Thoracic aorta (tissue), 2 donors: ENCODE measurements around the gene GSN. TPM values are rescaled to one million over a fixed set of nuclear protein-coding genes. Genes with fewer than 3 reads are reported as not detected.

Experiments
- ATAC-seq: fragments of 150-250 bp; one replicate; pipeline ENCODE4 v1.8.0; 2017; ENCODE audit warnings: low read depth; ENCODE audit not compliant: insufficient number of reproducible peaks, low FRiP score
- DNase-seq: peaks from one replicate; pipeline ENCODE4 v3.0.0-alpha.2; 2020; ENCODE audit warnings: low spot score
- H3K27ac ChIP-seq, 2 donors: fragments of 200-600 bp; sonication (generic); 1 replicate in 1 of 2; 2 replicates in 1 of 2; pipeline ENCODE4 v1.5.1; 2016; ENCODE audit warnings: mild to moderate bottlenecking in 2 of 2, moderate library complexity in 2 of 2
- H3K27me3 ChIP-seq: fragments of 200-600 bp; sonication (generic); replicated peaks from 2 replicates; pipeline ENCODE4 v1.6.0; 2016; ENCODE audit warnings: mild to moderate bottlenecking; ENCODE audit not compliant: insufficient read depth
- H3K36me3 ChIP-seq: fragments of 200-600 bp; sonication (generic); one replicate; pipeline ENCODE4 v1.5.1; 2016
- H3K4me1 ChIP-seq, 2 donors: fragments of 200-600 bp; sonication (generic); 1 replicate in 1 of 2; 2 replicates in 1 of 2; pipeline versions ENCODE4 v1.5.1 to v1.6.0; 2016; ENCODE audit warnings: low read depth in 2 of 2, mild to moderate bottlenecking in 1 of 2; ENCODE audit not compliant: control insufficient read depth in 1 of 2
- H3K4me3 ChIP-seq: fragments of 200-600 bp; sonication (generic); 2 replicates; pipeline ENCODE4 v1.5.1; 2016; ENCODE audit warnings: mild to moderate bottlenecking
- H3K9me3 ChIP-seq: fragments of 200-600 bp; sonication (generic); 2 replicates; pipeline ENCODE4 v1.5.1; 2016
- total RNA-seq, 2 donors: library from RNA; depleted of rRNA; stranded (reverse); fragments of >200 nt; gene quantifications; one replicate each; pipeline versions ENCODE4 v1.1.0 to v1.2.3, GENCODE V29; 2016
- TF ChIP-seq, protein P1 (sequence below): fragments of 200-600 bp; sonication (generic); IDR thresholded peaks from one replicate; pipeline ENCODE4 v1.5.1; 2019; ENCODE audit warnings: antibody characterized with exemption

Gene GSN
- total RNA-seq, 2 donors from 2014 or later, result 3,187 to 4,234 TPM

DNA sequence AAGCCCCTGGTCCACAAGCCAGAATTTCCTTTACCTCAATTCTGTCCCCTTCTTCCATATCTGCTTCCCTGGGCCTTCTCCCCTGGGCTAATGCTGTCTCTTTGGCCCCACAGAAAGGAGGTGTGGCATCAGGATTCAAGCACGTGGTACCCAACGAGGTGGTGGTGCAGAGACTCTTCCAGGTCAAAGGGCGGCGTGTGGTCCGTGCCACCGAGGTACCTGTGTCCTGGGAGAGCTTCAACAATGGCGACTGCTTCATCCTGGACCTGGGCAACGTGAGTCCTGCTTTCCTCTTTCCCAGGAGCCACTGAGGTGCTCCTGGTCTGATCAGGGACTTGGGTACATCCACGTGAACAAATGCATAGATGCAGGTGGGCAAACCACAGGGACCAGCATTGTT is 42.6 kb downstream of the GSN start:
- TF ChIP-seq, protein P1, sequence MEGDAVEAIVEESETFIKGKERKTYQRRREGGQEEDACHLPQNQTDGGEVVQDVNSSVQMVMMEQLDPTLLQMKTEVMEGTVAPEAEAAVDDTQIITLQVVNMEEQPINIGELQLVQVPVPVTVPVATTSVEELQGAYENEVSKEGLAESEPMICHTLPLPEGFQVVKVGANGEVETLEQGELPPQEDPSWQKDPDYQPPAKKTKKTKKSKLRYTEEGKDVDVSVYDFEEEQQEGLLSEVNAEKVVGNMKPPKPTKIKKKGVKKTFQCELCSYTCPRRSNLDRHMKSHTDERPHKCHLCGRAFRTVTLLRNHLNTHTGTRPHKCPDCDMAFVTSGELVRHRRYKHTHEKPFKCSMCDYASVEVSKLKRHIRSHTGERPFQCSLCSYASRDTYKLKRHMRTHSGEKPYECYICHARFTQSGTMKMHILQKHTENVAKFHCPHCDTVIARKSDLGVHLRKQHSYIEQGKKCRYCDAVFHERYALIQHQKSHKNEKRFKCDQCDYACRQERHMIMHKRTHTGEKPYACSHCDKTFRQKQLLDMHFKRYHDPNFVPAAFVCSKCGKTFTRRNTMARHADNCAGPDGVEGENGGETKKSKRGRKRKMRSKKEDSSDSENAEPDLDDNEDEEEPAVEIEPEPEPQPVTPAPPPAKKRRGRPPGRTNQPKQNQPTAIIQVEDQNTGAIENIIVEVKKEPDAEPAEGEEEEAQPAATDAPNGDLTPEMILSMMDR, result no peak
- Histone ChIP-seq H3K36me3 (peaks cover 85% of the 10 kb centered on the region), H3K9me3 (no peaks in the 10 kb centered on the region), H3K4me3 (no peak overlapping the region), H3K27me3 (no peaks in the 10 kb centered on the region), H3K4me1 (peaks cover 9 to 35% of the 10 kb centered on the region in 2 donors), H3K27ac (no peak overlapping the region)
- no peak for DNase-seq
- no peak for ATAC-seq

GRCh38 chr9:121312169-121312568 is 44.2 kb downstream of the GSN start:
- H3K9me3 ChIP-seq, result no peaks in the 10 kb centered on the region
- TF ChIP-seq, protein P1, result no peak
- H3K4me3 ChIP-seq, result no peak overlapping the region
- ATAC-seq (no peak), DNase-seq (no peak)
- H3K36me3 ChIP-seq, result peaks cover 77% of the 10 kb centered on the region
- peaks cover 3 to 33% of the 10 kb centered on the region in 2 donors for H3K4me1 ChIP-seq
- H3K27me3 ChIP-seq, result no peaks in the 10 kb centered on the region
- H3K27ac ChIP-seq, result no peak overlapping the region

DNA sequence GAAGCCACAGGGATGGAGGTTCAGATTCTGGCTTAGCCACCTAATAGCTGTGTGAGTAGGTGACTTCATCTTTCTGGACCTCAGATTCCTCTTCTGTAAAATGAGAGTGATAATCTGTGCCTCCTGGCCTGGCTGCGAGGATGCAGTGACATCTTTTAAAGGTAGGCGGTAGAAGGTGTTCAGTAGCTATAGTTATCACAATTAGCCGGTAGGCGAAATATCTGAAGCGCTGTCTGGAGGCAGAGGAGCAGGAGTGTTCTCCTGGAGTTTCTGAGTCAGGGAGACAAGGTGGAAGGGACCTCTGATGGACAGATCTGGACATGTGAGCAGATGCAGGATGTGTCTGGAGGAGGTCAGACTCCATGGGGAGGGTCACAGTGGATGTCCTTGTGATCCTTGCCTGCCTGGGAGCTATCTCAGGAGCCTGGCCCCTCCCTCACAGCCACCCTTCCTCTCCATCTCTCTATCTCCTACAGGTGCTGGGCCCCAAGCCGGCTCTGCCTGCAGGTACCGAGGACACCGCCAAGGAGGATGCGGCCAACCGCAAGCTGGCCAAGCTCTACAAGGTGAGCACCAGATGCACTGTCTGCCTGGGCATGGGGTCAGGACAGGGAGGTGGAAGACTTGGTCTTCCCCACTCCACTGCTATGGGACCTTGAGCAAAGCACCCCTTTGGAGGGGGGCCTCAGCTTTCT is 45.6 kb downstream of the GSN start:
- peaks cover 69% of the 10 kb centered on the region for H3K36me3 ChIP-seq
- TF ChIP-seq, protein P1, result no peak
- no peaks in the 10 kb centered on the region for H3K27me3 ChIP-seq
- DNase-seq (no peak), ATAC-seq (no peak)
- no peak overlapping the region for H3K4me3 ChIP-seq
- H3K27ac ChIP-seq, result peak overlapping the region; percentile 22 to 53
- peaks cover 5 to 48% of the 10 kb centered on the region in 2 donors for H3K4me1 ChIP-seq
- no peaks in the 10 kb centered on the region for H3K9me3 ChIP-seq

GRCh38 chr9:121316378-121316777 is 48.4 kb downstream of the GSN start:
- TF ChIP-seq, protein P1, result no peak
- peaks cover 60% of the 10 kb centered on the region for H3K36me3 ChIP-seq
- H3K27me3 ChIP-seq, result no peaks in the 10 kb centered on the region
- DNase-seq (no peak), ATAC-seq (no peak)
- H3K27ac ChIP-seq, result peak overlapping the region; percentile 56 to 96
- H3K4me3 ChIP-seq, result no peak overlapping the region
- H3K9me3 ChIP-seq, result no peaks in the 10 kb centered on the region
- peaks cover 10 to 70% of the 10 kb centered on the region in 2 donors for H3K4me1 ChIP-seq

DNA sequence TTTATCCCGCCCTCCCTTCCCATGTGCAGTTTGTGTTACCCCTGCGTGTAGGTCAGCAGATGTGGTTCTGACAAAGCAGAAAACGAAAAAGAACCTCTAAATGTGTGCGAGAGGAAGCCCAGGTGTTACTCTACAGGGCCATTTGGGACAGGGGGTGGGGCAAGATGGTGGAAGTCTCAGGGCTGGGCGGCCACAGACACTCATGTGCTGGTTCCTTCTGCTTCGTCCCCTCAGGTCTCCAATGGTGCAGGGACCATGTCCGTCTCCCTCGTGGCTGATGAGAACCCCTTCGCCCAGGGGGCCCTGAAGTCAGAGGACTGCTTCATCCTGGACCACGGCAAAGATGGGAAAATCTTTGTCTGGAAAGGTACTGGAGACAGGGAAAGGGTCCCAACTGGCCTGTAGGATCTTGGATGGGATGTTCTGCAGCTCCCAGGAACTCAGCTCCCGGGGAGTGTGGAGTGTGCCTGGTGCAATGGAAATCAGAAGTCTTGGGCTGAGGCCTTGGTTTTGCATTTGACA is 49.0 kb downstream of the GSN start:
- ATAC-seq (no peak), DNase-seq (no peak)
- Histone ChIP-seq H3K4me3 (no peak overlapping the region), H3K4me1 (peaks cover 12 to 74% of the 10 kb centered on the region in 2 donors), H3K27ac (peak overlapping the region; percentile 96 to 97), H3K36me3 (peaks cover 58% of the 10 kb centered on the region), H3K9me3 (no peaks in the 10 kb centered on the region), H3K27me3 (no peaks in the 10 kb centered on the region)
- TF ChIP-seq, protein P1, result no peak
